Upper lobe of left lung (tissue), 6 donors: ENCODE results near the gene HPX. TPM values are rescaled to one million over a fixed set of nuclear protein-coding genes. Genes with fewer than 3 reads are reported as not detected.
A peak's percentile ranks its signal among the peaks of the same experiment; 100 is the strongest.

Experiments used
- ATAC-seq, 2 donors: fragments of 200-7000 bp; cut with Tn5 transposase; one replicate each; pipeline ENCODE4 v1.9.1; 2022; ENCODE audit warnings: mild to moderate bottlenecking in 2 of 2, moderate library complexity in 2 of 2; ENCODE audit not compliant: low FRiP score in 2 of 2
- DNase-seq, 2 donors: peaks; one replicate each; pipeline ENCODE4 v3.0.0-alpha.2; 2019 to 2020
- H3K27ac ChIP-seq, 4 donors: fragments of 200-600 bp; sonication (generic); one replicate each; pipeline ENCODE4 v1.5.1; 2016 to 2019
- H3K27me3 ChIP-seq, 4 donors: fragments of 200-600 bp; sonication (generic); one replicate each; pipeline ENCODE4 v1.5.1; 2017 to 2019
- H3K36me3 ChIP-seq, 4 donors: fragments of 200-600 bp; sonication (generic); one replicate each; pipeline ENCODE4 v1.5.1; 2016 to 2019
- H3K4me1 ChIP-seq, 4 donors: fragments of 200-600 bp; sonication (generic); one replicate each; pipeline ENCODE4 v1.5.1; 2018 to 2019
- H3K4me3 ChIP-seq, 4 donors: fragments of 200-600 bp; sonication (generic); one replicate each; pipeline ENCODE4 v1.5.1; 2017 to 2019; ENCODE audit warnings: mild to moderate bottlenecking in 2 of 4, moderate library complexity in 1 of 4
- H3K9me3 ChIP-seq, 4 donors: fragments of 200-600 bp; sonication (generic); one replicate each; pipeline ENCODE4 v1.5.1; 2018 to 2019
- CTCF ChIP-seq, 6 experiments: fragments of 450-650 bp in 4 of 6; fragments of 200-600 bp in 2 of 6; sonication (generic) in 2 of 6; IDR thresholded peaks; one replicate each; pipeline ENCODE4 v1.5.1; 2016 to 2019; ENCODE audit warnings: antibody characterized with exemption in 6 of 6
- EP300 ChIP-seq, 4 donors: sonication (generic); formaldehyde crosslinking; IDR thresholded peaks; one replicate each; pipeline ENCODE4 v1.5.1; 2017; ENCODE audit warnings: antibody characterized with exemption in 4 of 4, control low read depth in 2 of 4
- POLR2A ChIP-seq, 4 donors: fragments of 450-650 bp; IDR thresholded peaks; one replicate each; pipeline ENCODE4 v1.5.1; 2016 to 2017; ENCODE audit warnings: antibody characterized with exemption in 4 of 4, mild to moderate bottlenecking in 2 of 4
- POLR2AphosphoS5 ChIP-seq, 2 donors: sonication (generic); formaldehyde crosslinking; IDR thresholded peaks; one replicate each; pipeline ENCODE4 v1.5.1; 2017; ENCODE audit warnings: antibody characterized with exemption in 2 of 2
- WGBS, 2 donors: methylation state at CpG; one replicate each; pipeline ENCODE4 v1.1.5; 2017 to 2018; 5-methylcytosine and 5-hydroxymethylcytosine counted together
- total RNA-seq, 6 donors: library from RNA; depleted of rRNA in 4 of 6; stranded (reverse); fragments of >200 nt in 4 of 6; gene quantifications; one replicate each; pipeline versions ENCODE4 v1.1.0 to v1.2.1, GENCODE V29; 2016 to 2021
- donor health status: DM: no; HTN: no; CAD: no; lungs with moderate emphysema.
- donor health status: DM: no; HTN: yes; CAD: no; lungs with severe emphysema.

The HPX gene
- total RNA-seq, 6 donors from 2014 or later = 0.67 to 3.6 (median 2.6) TPM

GRCh38 chr11:6469599-6469998 is 28.8 kb upstream of the HPX start:
- Histone ChIP-seq H3K4me3 (no peak overlapping the region), H3K9me3 (no peaks in the 10 kb centered on the region), H3K36me3 (peaks cover 0 to 7% (median 2%) of the 10 kb centered on the region in 4 donors), H3K4me1 (peaks cover 19 to 30% (median 28%) of the 10 kb centered on the region in 4 donors), H3K27ac (peak overlapping the region; percentile 31 to 81 (median 70)), H3K27me3 (no peaks in the 10 kb centered on the region)
- 91 to 97% methylated on average over 1 of the region's 1 CpG for WGBS, 2 donors
- ATAC-seq = no peak
- no peak for DNase-seq
- TF ChIP-seq EP300 (IDR thresholded peaks at IDR 0.05) = no peak
- TF ChIP-seq POLR2A (IDR thresholded peaks at IDR 0.05) = no peak
- TF ChIP-seq CTCF (IDR thresholded peaks at IDR 0.05) = no peak
- no peak for TF ChIP-seq POLR2AphosphoS5 (IDR thresholded peaks at IDR 0.05)

GRCh38 chr11:6468712-6469495 is 28.1 kb upstream of the HPX start:
- no peak overlapping the region for H3K4me3 ChIP-seq
- ATAC-seq (peak; percentile 84 to 88), DNase-seq (peak in 1 of 2 donors; percentile 87)
- H3K27ac ChIP-seq = peak overlapping the region; percentile 45 to 81 (median 70)
- peaks cover 0 to 14% (median 7%) of the 10 kb centered on the region in 4 donors for H3K36me3 ChIP-seq
- H3K9me3 ChIP-seq = no peaks in the 10 kb centered on the region
- TF ChIP-seq EP300 (IDR thresholded peaks at IDR 0.05) (no peak), POLR2A (IDR thresholded peaks at IDR 0.05) (no peak), POLR2AphosphoS5 (IDR thresholded peaks at IDR 0.05) (peak in 1 of 2 donors; percentile 59), CTCF (IDR thresholded peaks at IDR 0.05) (no peak)
- H3K4me1 ChIP-seq = peaks cover 15 to 27% (median 24%) of the 10 kb centered on the region in 4 donors
- 22 to 27% methylated on average over 6 of the region's 6 CpGs for WGBS, 2 donors
- H3K27me3 ChIP-seq = no peaks in the 10 kb centered on the region

GRCh38 chr11:6459099-6459450 is 18.3 kb upstream of the HPX start:
- no peak overlapping the region for H3K4me3 ChIP-seq
- ATAC-seq (no peak), DNase-seq (no peak)
- H3K27ac ChIP-seq = no peak overlapping the region
- peaks cover 11 to 86% (median 52%) of the 10 kb centered on the region in 4 donors for H3K36me3 ChIP-seq
- WGBS, 2 donors = 80 to 85% methylated on average over 1 of the region's 1 CpG
- no peaks in the 10 kb centered on the region for H3K9me3 ChIP-seq
- no peak for TF ChIP-seq EP300 (IDR thresholded peaks at IDR 0.05)
- no peak for TF ChIP-seq CTCF (IDR thresholded peaks at IDR 0.05)
- no peak for TF ChIP-seq POLR2A (IDR thresholded peaks at IDR 0.05)
- TF ChIP-seq POLR2AphosphoS5 (IDR thresholded peaks at IDR 0.05) = no peak
- H3K27me3 ChIP-seq = no peaks in the 10 kb centered on the region
- H3K4me1 ChIP-seq = no peaks in the 10 kb centered on the region

GRCh38 chr11:6458352-6459098 is 17.7 kb upstream of the HPX start:
- H3K4me1 ChIP-seq = no peaks in the 10 kb centered on the region
- H3K27me3 ChIP-seq = no peaks in the 10 kb centered on the region
- WGBS, 2 donors = 61% methylated on average over 2 of the region's 2 CpGs
- no peak overlapping the region for H3K4me3 ChIP-seq
- TF ChIP-seq POLR2A (IDR thresholded peaks at IDR 0.05) = no peak
- TF ChIP-seq POLR2AphosphoS5 (IDR thresholded peaks at IDR 0.05) = no peak
- TF ChIP-seq CTCF (IDR thresholded peaks at IDR 0.05) = no peak
- TF ChIP-seq EP300 (IDR thresholded peaks at IDR 0.05) = no peak
- peaks cover 11 to 86% (median 53%) of the 10 kb centered on the region in 4 donors for H3K36me3 ChIP-seq
- no peaks in the 10 kb centered on the region for H3K9me3 ChIP-seq
- ATAC-seq (peak in 1 of 2 donors; percentile 83), DNase-seq (no peak)
- peak overlapping the region in 1 of 4 donors; percentile 46 for H3K27ac ChIP-seq
